GM23338 (cell line): ENCODE data around the gene NDUFS7. TPM values are rescaled to one million over a fixed set of nuclear protein-coding genes. Genes with fewer than 3 reads are reported as not detected.

ENCODE experiments used
- ATAC-seq: fragments of 200-7000 bp; cut with Tn5 transposase; 3 replicates; pipeline ENCODE4 v1.9.1; 2020
- DNase-seq: peaks from one replicate; pipeline ENCODE4 v3.0.0-alpha.2; 2015; ENCODE audit warnings: low spot score
- H2AFZ ChIP-seq: fragments of 200-600 bp; sonication (generic); 2 replicates; pipeline ENCODE4 v1.8.0; 2016; ENCODE audit warnings: antibody characterized with exemption, mild to moderate bottlenecking, moderate library complexity
- H3F3A ChIP-seq: fragments of 200-600 bp; sonication (generic); replicated peaks from 2 replicates; pipeline ENCODE4 v1.8.0; 2017; ENCODE audit warnings: antibody characterized with exemption, mixed run types, low read depth
- H3K27ac ChIP-seq: fragments of 200-600 bp; sonication (generic); 2 replicates; pipeline ENCODE4 v1.6.1; 2016; ENCODE audit warnings: low read depth
- H3K27me3 ChIP-seq: fragments of 200-600 bp; sonication (generic); 2 replicates; pipeline ENCODE4 v1.8.0; 2016; ENCODE audit warnings: mild to moderate bottlenecking, mixed run types, moderate library complexity; ENCODE audit not compliant: insufficient read depth
- H3K36me3 ChIP-seq: fragments of 200-600 bp; sonication (generic); 2 replicates; pipeline ENCODE4 v1.8.0; 2016; ENCODE audit warnings: mild to moderate bottlenecking; ENCODE audit not compliant: insufficient read depth
- H3K4me1 ChIP-seq: fragments of 200-600 bp; sonication (generic); 2 replicates; pipeline ENCODE4 v1.8.0; 2016; ENCODE audit warnings: mild to moderate bottlenecking, moderate library complexity; ENCODE audit not compliant: insufficient read depth
- H3K4me2 ChIP-seq: fragments of 200-600 bp; sonication (generic); 2 replicates; pipeline ENCODE4 v1.7.1; 2017; ENCODE audit warnings: mixed run types
- H3K4me3 ChIP-seq: fragments of 200-600 bp; sonication (generic); 2 replicates; pipeline ENCODE4 v1.6.1; 2016; ENCODE audit warnings: mixed run types
- H3K79me2 ChIP-seq: fragments of 200-600 bp; sonication (generic); replicated peaks from 2 replicates; pipeline ENCODE4 v1.8.0; 2017; ENCODE audit warnings: mild to moderate bottlenecking; ENCODE audit not compliant: insufficient read depth
- H3K9me2 ChIP-seq: fragments of 200-600 bp; sonication (generic); 2 replicates; pipeline ENCODE4 v1.8.0; 2017; ENCODE audit not compliant: insufficient read depth
- H4K20me1 ChIP-seq: fragments of 200-600 bp; sonication (generic); replicated peaks from 2 replicates; pipeline ENCODE4 v1.8.0; 2017; ENCODE audit warnings: mild to moderate bottlenecking; ENCODE audit not compliant: insufficient read depth
- H3K27ac Mint-ChIP-seq: 2 replicates; pipeline ENCODE4 v1.8.0; 2020; ENCODE audit warnings: inconsistent platforms, mild to moderate bottlenecking, moderate library complexity, mixed read lengths
- H3K27me3 Mint-ChIP-seq: 3 replicates; pipeline ENCODE4 v1.8.0; 2022; ENCODE audit warnings: low read depth, mild to moderate bottlenecking, moderate library complexity, mixed read lengths, inconsistent platforms; ENCODE audit not compliant: insufficient read depth, poor library complexity
- H3K36me3 Mint-ChIP-seq: 3 replicates; pipeline ENCODE4 v1.8.0; 2021; ENCODE audit warnings: low read depth, mild to moderate bottlenecking, inconsistent platforms, moderate library complexity, mixed read lengths
- H3K4me1 Mint-ChIP-seq: 3 replicates; pipeline ENCODE4 v1.8.0; 2020; ENCODE audit warnings: mild to moderate bottlenecking, inconsistent platforms, mixed read lengths
- H3K4me3 Mint-ChIP-seq: 3 replicates; pipeline ENCODE4 v1.8.0; 2021; ENCODE audit warnings: moderate library complexity, mild to moderate bottlenecking, inconsistent platforms, mixed read lengths
- H3K9me3 Mint-ChIP-seq: 3 replicates; pipeline ENCODE4 v1.8.0; 2020; ENCODE audit warnings: moderate library complexity, mild to moderate bottlenecking, inconsistent platforms, mixed read lengths
- CTCF ChIP-seq, 2 experiments: fragments of 200-600 bp in 1 of 2; sonication (generic) in 1 of 2; conservative IDR thresholded peaks; 2 replicates each; pipeline versions ENCODE4 v1.5.1 to v1.6.1; 2016 to 2017; ENCODE audit warnings: antibody characterized with exemption in 2 of 2, low read depth in 2 of 2, mild to moderate bottlenecking in 2 of 2, moderate library complexity in 1 of 2
- EZH2 ChIP-seq: fragments of 200-600 bp; sonication (generic); IDR thresholded peaks from one replicate; pipeline ENCODE4 v1.8.0; 2017; ENCODE audit warnings: antibody characterized with exemption, mild to moderate bottlenecking, low read depth; ENCODE audit not compliant: unreplicated experiment
- EZH2phosphoT487 ChIP-seq: fragments of 200-600 bp; sonication (generic); IDR thresholded peaks from one replicate; pipeline ENCODE4 v1.8.1; 2018; ENCODE audit warnings: antibody characterized with exemption; ENCODE audit not compliant: unreplicated experiment
- NANOG ChIP-seq: IDR thresholded peaks from 2 replicates; pipeline ENCODE4 v1.6.1; 2016; ENCODE audit warnings: antibody characterized with exemption, borderline replicate concordance
- ZNF114 ChIP-seq: fragments of 250-450 bp; sonication (Bioruptor Pico); IDR thresholded peaks from 2 replicates; pipeline ENCODE4 v1.5.0; 2020; ENCODE audit warnings: mild to moderate bottlenecking, moderate library complexity
- ZNF462 ChIP-seq: fragments of 250-450 bp; sonication (Bioruptor Pico); IDR thresholded peaks from 2 replicates; pipeline ENCODE4 v1.5.0; 2020; ENCODE audit warnings: mild to moderate bottlenecking, moderate library complexity
- polyA plus RNA-seq: library from polyadenylated mRNA; unstranded; fragments of >200 nt; fragmentation: Nextera tagmentation; extraction: Ambion mirVana; gene quantifications from 2 replicates; pipeline ENCODE4 v1.2.1, GENCODE V29; 2016
- total RNA-seq: library from RNA; depleted of rRNA; stranded (reverse); fragments of >200 nt; shearing (Covaris generic); gene quantifications from 2 replicates; pipeline ENCODE4 v1.2.3, GENCODE V29; 2014

NDUFS7 gene
- total and polyA plus RNA-seq, 2 experiments from 2014 or later: 132 to 203 TPM

- Histone ChIP-seq H3K4me1 (no peaks in the 10 kb centered on the region; the same call in 1 of the 2 replicates), H3K4me3 (no peak overlapping the region), H3K27me3 (no peaks in the 10 kb centered on the region), H4K20me1 (peaks cover 51% of the 10 kb centered on the region), H2AFZ (no peak overlapping the region), H3K27ac (peak overlapping the region; percentile 55; the same call in 1 of the 2 replicates), H3K9me2 (no peaks in the 10 kb centered on the region), H3K4me2 (no peak overlapping the region), H3K36me3 (peaks cover 44% of the 10 kb centered on the region), H3F3A (peaks cover 47% of the 10 kb centered on the region), H3K79me2 (peaks cover 80% of the 10 kb centered on the region)
- no peak for DNase-seq
- H3K9me3 Mint-ChIP-seq: no peaks in the 10 kb centered on the region
- no peak for ATAC-seq
- no peak for TF ChIP-seq ZNF114 (CRISPR knock-in tag)
- TF ChIP-seq EZH2: no peak
- no peak for TF ChIP-seq EZH2phosphoT487
- no peak for TF ChIP-seq ZNF462
- peaks cover 8% of the 10 kb centered on the region for H3K27me3 Mint-ChIP-seq
- H3K4me3 Mint-ChIP-seq: no peak overlapping the region
- H3K27ac Mint-ChIP-seq: no peak overlapping the region; the same call in 1 of the 2 replicates
- peaks cover 84% of the 10 kb centered on the region for H3K36me3 Mint-ChIP-seq
- H3K4me1 Mint-ChIP-seq: peaks cover 35% of the 10 kb centered on the region
Observed at GRCh38 chr19:1422360-1422759, 38.7 kb downstream of the NDUFS7 start.

- DNase-seq: no peak
- peaks cover 30% of the 10 kb centered on the region for H3K4me1 Mint-ChIP-seq
- Histone ChIP-seq H3K4me2 (no peak overlapping the region), H3K9me2 (no peaks in the 10 kb centered on the region), H4K20me1 (peaks cover 50% of the 10 kb centered on the region), H3F3A (peaks cover 47% of the 10 kb centered on the region), H3K4me3 (no peak overlapping the region), H3K36me3 (peaks cover 49% of the 10 kb centered on the region), H3K27ac (0 out of 2 replicates have a peak overlapping the region, but pooled peaks have one; percentile 55), H2AFZ (no peak overlapping the region), H3K4me1 (no peaks in the 10 kb centered on the region; the same call in 1 of the 2 replicates), H3K27me3 (no peaks in the 10 kb centered on the region), H3K79me2 (peaks cover 79% of the 10 kb centered on the region)
- no peak overlapping the region for H3K4me3 Mint-ChIP-seq
- H3K36me3 Mint-ChIP-seq: peaks cover 84% of the 10 kb centered on the region
- no peaks in the 10 kb centered on the region for H3K9me3 Mint-ChIP-seq
- no peak overlapping the region; the same call in 1 of the 2 replicates for H3K27ac Mint-ChIP-seq
- no peak for TF ChIP-seq NANOG
- TF ChIP-seq CTCF (conservative IDR thresholded peaks at IDR 0.05; ENCODE audit: low read depth in 2 of 2): peak; percentile 29 to 58
- peaks cover 4% of the 10 kb centered on the region for H3K27me3 Mint-ChIP-seq
- peak; percentile 32 for ATAC-seq
Observed at GRCh38 chr19:1422943-1423342, 39.2 kb downstream of the NDUFS7 start.
